ENCODE results near the gene NFASC. TPM values are rescaled to one million over a fixed set of nuclear protein-coding genes. Genes with fewer than 3 reads are reported as not detected.

The NFASC gene
- total RNA-seq, 1 donor = 36.9 TPM

DNA sequence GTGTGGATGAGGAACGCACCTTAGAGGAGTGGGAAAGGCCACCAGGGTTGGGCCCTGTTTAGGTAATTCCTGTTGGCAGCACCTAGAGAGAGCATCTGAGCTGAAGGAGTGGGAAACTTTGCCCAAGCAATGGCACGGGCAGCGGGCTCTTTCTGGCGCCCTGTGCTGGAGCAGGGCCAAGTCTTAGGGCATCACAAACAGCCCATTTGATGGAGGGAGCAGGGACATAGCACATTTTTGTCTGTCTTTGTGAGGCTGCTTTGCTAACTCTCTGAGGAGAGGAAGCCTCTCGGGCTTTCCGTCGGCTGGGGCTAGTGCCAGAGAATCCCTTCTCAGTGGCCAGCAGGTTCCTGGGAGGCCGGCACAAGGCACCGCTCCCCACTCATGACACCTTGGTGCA lies 149.8 kb downstream of the NFASC start:
- TF ChIP-seq, protein P1, sequence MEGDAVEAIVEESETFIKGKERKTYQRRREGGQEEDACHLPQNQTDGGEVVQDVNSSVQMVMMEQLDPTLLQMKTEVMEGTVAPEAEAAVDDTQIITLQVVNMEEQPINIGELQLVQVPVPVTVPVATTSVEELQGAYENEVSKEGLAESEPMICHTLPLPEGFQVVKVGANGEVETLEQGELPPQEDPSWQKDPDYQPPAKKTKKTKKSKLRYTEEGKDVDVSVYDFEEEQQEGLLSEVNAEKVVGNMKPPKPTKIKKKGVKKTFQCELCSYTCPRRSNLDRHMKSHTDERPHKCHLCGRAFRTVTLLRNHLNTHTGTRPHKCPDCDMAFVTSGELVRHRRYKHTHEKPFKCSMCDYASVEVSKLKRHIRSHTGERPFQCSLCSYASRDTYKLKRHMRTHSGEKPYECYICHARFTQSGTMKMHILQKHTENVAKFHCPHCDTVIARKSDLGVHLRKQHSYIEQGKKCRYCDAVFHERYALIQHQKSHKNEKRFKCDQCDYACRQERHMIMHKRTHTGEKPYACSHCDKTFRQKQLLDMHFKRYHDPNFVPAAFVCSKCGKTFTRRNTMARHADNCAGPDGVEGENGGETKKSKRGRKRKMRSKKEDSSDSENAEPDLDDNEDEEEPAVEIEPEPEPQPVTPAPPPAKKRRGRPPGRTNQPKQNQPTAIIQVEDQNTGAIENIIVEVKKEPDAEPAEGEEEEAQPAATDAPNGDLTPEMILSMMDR (IDR thresholded peaks at IDR 0.05; ENCODE audit: extremely low read depth, low read depth, low read length) = no peak
- DNase-seq (ENCODE audit: insufficient read length, low spot score, missing footprints) = no peak
- no peak overlapping the region for H3K4me3 ChIP-seq (ENCODE audit: insufficient read depth, low read length)

DNA sequence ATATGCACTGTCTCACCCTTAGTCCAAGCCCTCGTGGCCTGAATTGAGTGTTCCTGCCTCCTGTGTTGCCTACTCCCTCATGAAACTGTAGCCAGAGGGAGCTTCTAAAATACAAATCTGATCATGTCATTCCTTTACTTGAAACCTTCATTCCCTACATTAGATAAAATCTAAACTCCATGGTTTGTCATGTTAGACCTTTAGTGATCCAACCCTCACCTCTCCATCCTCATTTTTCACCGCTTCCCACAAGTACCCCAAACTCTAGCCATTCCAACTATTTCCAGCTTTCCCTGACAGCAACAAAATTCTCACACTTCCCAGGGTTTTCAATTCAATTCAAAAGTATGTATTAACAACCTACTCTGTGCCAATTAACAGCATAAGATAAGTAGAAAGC lies 154.0 kb downstream of the NFASC start:
- no peak for DNase-seq (ENCODE audit: insufficient read length, low spot score, missing footprints)
- H3K27me3 ChIP-seq (ENCODE audit: insufficient read depth, low read length) = peaks cover 15% of the 10 kb centered on the region
- H2AFZ ChIP-seq (ENCODE audit: low read length) = no peak overlapping the region
- H3K4me1 ChIP-seq (ENCODE audit: insufficient read depth, low read length) = no peaks in the 10 kb centered on the region
- H4K20me1 ChIP-seq (ENCODE audit: insufficient read depth, low read length) = no peaks in the 10 kb centered on the region
- TF ChIP-seq, protein P1 (IDR thresholded peaks at IDR 0.05; ENCODE audit: extremely low read depth, low read depth, low read length) = no peak
- no peaks in the 10 kb centered on the region for H3K9me3 ChIP-seq (ENCODE audit: low read depth, low read length)
- no peaks in the 10 kb centered on the region for H3K79me2 ChIP-seq (ENCODE audit: insufficient read depth, low read length)
- no peak overlapping the region for H3K4me3 ChIP-seq (ENCODE audit: insufficient read depth, low read length)
- H3K36me3 ChIP-seq (ENCODE audit: insufficient read depth, low read length) = no peaks in the 10 kb centered on the region
- no peak overlapping the region for H3K4me2 ChIP-seq (ENCODE audit: insufficient read depth, low read length)
- no peak overlapping the region for H3K27ac ChIP-seq (ENCODE audit: low read depth, low read length)

More for the DNA sequence above, 149.8 kb downstream of the NFASC start:
- Histone ChIP-seq H3K36me3 (ENCODE audit: insufficient read depth, low read length) (no peaks in the 10 kb centered on the region), H3K4me2 (ENCODE audit: insufficient read depth, low read length) (no peak overlapping the region), H2AFZ (ENCODE audit: low read length) (no peak overlapping the region), H3K79me2 (ENCODE audit: insufficient read depth, low read length) (no peaks in the 10 kb centered on the region), H3K27ac (ENCODE audit: low read depth, low read length) (no peak overlapping the region), H4K20me1 (ENCODE audit: insufficient read depth, low read length) (no peaks in the 10 kb centered on the region), H3K4me1 (ENCODE audit: insufficient read depth, low read length) (no peaks in the 10 kb centered on the region), H3K27me3 (ENCODE audit: insufficient read depth, low read length) (peaks cover 3% of the 10 kb centered on the region), H3K9me3 (ENCODE audit: low read depth, low read length) (no peaks in the 10 kb centered on the region)

DNA sequence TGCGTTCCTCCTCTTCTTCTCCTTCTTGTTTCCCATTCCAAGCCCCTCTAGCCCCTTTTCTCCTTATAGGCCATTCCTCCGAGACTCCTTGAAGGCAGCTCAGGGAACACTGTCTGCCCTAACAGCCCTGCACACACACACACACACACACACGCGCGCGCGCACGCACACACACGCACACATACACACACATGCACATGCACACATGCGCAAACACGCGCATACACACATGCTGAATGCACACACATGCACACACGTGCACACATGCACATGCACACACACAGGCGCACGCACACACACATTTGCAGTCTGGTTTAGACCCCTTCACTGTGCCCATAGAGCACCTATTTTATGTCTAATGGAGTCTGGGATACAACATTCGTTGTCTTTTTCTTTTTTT lies 154.6 kb downstream of the NFASC start:
- Histone ChIP-seq H3K4me3 (ENCODE audit: insufficient read depth, low read length) (no peak overlapping the region), H4K20me1 (ENCODE audit: insufficient read depth, low read length) (no peaks in the 10 kb centered on the region), H3K4me1 (ENCODE audit: insufficient read depth, low read length) (no peaks in the 10 kb centered on the region), H3K79me2 (ENCODE audit: insufficient read depth, low read length) (no peaks in the 10 kb centered on the region), H3K4me2 (ENCODE audit: insufficient read depth, low read length) (no peak overlapping the region), H2AFZ (ENCODE audit: low read length) (no peak overlapping the region), H3K9me3 (ENCODE audit: low read depth, low read length) (no peaks in the 10 kb centered on the region), H3K36me3 (ENCODE audit: insufficient read depth, low read length) (no peaks in the 10 kb centered on the region), H3K27ac (ENCODE audit: low read depth, low read length) (no peak overlapping the region), H3K27me3 (ENCODE audit: insufficient read depth, low read length) (peaks cover 21% of the 10 kb centered on the region)
- TF ChIP-seq, protein P1 (IDR thresholded peaks at IDR 0.05; ENCODE audit: extremely low read depth, low read depth, low read length) = no peak
- no peak for DNase-seq (ENCODE audit: insufficient read length, low spot score, missing footprints)

DNA sequence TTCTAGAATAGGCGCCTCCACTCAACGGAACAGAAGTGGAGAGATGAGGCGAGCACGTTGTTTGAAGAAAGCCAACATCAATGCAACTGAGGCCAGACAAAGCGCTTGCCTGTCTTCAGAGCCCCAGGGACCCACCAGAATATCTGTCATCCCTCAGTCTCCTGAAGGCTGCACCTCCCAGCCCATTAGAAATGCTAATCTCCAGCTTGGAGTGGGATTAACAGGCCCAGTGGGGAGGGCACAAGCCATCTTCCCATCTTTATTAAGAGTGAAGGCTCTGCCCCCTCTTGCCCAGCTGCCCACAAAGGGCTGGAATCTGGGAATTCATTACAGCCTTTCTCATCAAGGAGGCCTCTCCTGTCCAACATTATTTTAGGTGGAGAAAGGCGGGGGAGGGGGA lies 155.5 kb downstream of the NFASC start:
- H3K9me3 ChIP-seq (ENCODE audit: low read depth, low read length) = no peaks in the 10 kb centered on the region
- H3K27ac ChIP-seq (ENCODE audit: low read depth, low read length) = no peak overlapping the region
- no peaks in the 10 kb centered on the region for H3K4me1 ChIP-seq (ENCODE audit: insufficient read depth, low read length)
- no peaks in the 10 kb centered on the region for H3K79me2 ChIP-seq (ENCODE audit: insufficient read depth, low read length)
- no peak overlapping the region for H3K4me3 ChIP-seq (ENCODE audit: insufficient read depth, low read length)
- no peak overlapping the region for H2AFZ ChIP-seq (ENCODE audit: low read length)
- no peaks in the 10 kb centered on the region for H3K36me3 ChIP-seq (ENCODE audit: insufficient read depth, low read length)
- TF ChIP-seq, protein P1 (IDR thresholded peaks at IDR 0.05; ENCODE audit: extremely low read depth, low read depth, low read length) = no peak
- H3K4me2 ChIP-seq (ENCODE audit: insufficient read depth, low read length) = no peak overlapping the region
- no peak for DNase-seq (ENCODE audit: insufficient read length, low spot score, missing footprints)
- H4K20me1 ChIP-seq (ENCODE audit: insufficient read depth, low read length) = no peaks in the 10 kb centered on the region
- H3K27me3 ChIP-seq (ENCODE audit: insufficient read depth, low read length) = peaks cover 30% of the 10 kb centered on the region

Measured in osteoblast (primary cell).